Measurements from ENCODE around the gene MYLK. TPM values are rescaled to one million over a fixed set of nuclear protein-coding genes. Genes with fewer than 3 reads are reported as not detected.

MYLK gene
- polyA plus RNA-seq, 1 donor (not counting 4 experiments of a cell fraction or from before 2014, with no cell fraction given), result 7.8 TPM

DNA sequence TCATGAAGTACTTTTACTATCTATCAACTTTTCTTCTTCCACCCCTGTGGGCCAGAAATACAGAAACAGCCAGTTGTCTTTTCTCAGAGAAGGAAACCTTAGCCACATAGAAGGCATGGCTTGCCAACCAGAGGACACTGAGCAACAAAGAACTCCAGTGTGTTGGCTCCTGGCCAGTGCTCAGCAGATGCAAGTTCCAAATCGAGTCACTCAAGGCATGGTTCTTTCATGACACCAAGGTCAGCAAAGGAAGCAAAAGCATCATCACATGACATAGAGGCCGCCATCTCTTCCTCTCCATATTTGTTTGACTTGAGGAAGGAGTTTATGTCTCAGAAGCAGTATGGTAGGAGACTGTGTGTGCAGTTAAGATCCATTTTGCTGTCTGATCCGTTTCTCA is 92.2 kb downstream of the MYLK start:
- FAIRE-seq, result no peak
- Histone ChIP-seq H3K9ac (ENCODE audit: control insufficient read depth, extremely low read depth, insufficient read depth, low read length) (no peak overlapping the region), H3K4me3 (ENCODE audit: control insufficient read depth in 2 of 3, extremely low read depth in 1 of 3, insufficient read depth in 2 of 3, low read depth in 1 of 3, low read length in 3 of 3) (no peak overlapping the region), H3K27me3 (ENCODE audit: control insufficient read depth, extremely low read depth, insufficient read depth, low read length) (no peaks in the 10 kb centered on the region), H3K9me1 (ENCODE audit: control insufficient read depth, extremely low read depth, insufficient read depth, low read length) (no peaks in the 10 kb centered on the region), H3K79me2 (ENCODE audit: control insufficient read depth, insufficient read depth, low read length) (no peaks in the 10 kb centered on the region), H4K20me1 (ENCODE audit: control insufficient read depth, extremely low read depth, insufficient read depth, low read length) (no peaks in the 10 kb centered on the region), H3K27ac (ENCODE audit: control insufficient read depth, insufficient read depth, low read length) (no peak overlapping the region), H3K36me3 (ENCODE audit: control insufficient read depth in 2 of 2, extremely low read depth in 1 of 2, insufficient read depth in 2 of 2, low read length in 2 of 2) (no peaks in the 10 kb centered on the region), H3K4me1 (ENCODE audit: control insufficient read depth, extremely low read depth, insufficient read depth, low read length) (peaks cover 19% of the 10 kb centered on the region), H2AFZ (ENCODE audit: control insufficient read depth, low read length) (no peak overlapping the region), H3K9me3 (ENCODE audit: control insufficient read depth, low read depth, low read length) (no peaks in the 10 kb centered on the region), H3K4me2 (ENCODE audit: control insufficient read depth, extremely low read depth, insufficient read depth, low read depth, low read length) (no peak overlapping the region)
- TF ChIP-seq EZH2 (IDR thresholded peaks at IDR 0.05; ENCODE audit: low read length) (no peak), CTCF (optimal IDR thresholded peaks at IDR 0.05 in 1 of 3, IDR thresholded peaks at IDR 0.05 in 1 of 3, conservative IDR thresholded peaks at IDR 0.05 in 1 of 3; ENCODE audit: extremely low read depth in 1 of 3, insufficient read depth in 2 of 3, low read length in 3 of 3) (no peak)
- dilution Hi-C loops (cut with MboI; ENCODE audit: extremely low pct_ligation_motif_present, low sequenced_read_pairs), result no loop called here
- DNase-seq (ENCODE audit: low read depth, low spot score), result no peak

DNA sequence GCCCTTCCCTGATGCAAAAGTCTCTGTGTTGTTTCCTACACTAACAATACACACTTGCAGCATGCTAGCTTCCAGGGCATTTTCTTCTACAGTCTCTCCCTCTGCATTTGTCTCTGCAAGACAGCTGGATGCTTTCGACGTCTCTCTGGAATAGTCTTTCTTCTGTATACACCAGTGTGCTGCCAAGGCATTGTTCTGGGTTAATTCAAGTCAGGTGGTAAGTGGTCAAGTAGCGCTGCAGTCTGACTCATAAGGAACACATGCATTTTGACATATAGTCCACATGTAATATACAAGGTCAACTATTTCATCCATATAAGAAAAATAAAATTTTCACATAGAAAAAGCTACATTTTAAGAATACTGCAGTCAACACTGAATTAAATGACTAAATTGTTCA is 92.7 kb downstream of the MYLK start:
- dilution Hi-C loops (cut with MboI; ENCODE audit: extremely low pct_ligation_motif_present, low sequenced_read_pairs), result no loop called here
- FAIRE-seq (peak; percentile 36), DNase-seq (ENCODE audit: low read depth, low spot score) (no peak)

More for the DNA sequence above, 92.7 kb downstream of the MYLK start:
- Histone ChIP-seq H4K20me1 (ENCODE audit: control insufficient read depth, extremely low read depth, insufficient read depth, low read length) (no peaks in the 10 kb centered on the region), H3K4me2 (ENCODE audit: control insufficient read depth, extremely low read depth, insufficient read depth, low read depth, low read length) (no peak overlapping the region), H3K79me2 (ENCODE audit: control insufficient read depth, insufficient read depth, low read length) (no peaks in the 10 kb centered on the region), H3K27me3 (ENCODE audit: control insufficient read depth, extremely low read depth, insufficient read depth, low read length) (no peaks in the 10 kb centered on the region), H2AFZ (ENCODE audit: control insufficient read depth, low read length) (no peak overlapping the region), H3K9ac (ENCODE audit: control insufficient read depth, extremely low read depth, insufficient read depth, low read length) (no peak overlapping the region), H3K4me1 (ENCODE audit: control insufficient read depth, extremely low read depth, insufficient read depth, low read length) (peaks cover 19% of the 10 kb centered on the region), H3K4me3 (ENCODE audit: control insufficient read depth in 2 of 3, extremely low read depth in 1 of 3, insufficient read depth in 2 of 3, low read depth in 1 of 3, low read length in 3 of 3) (no peak overlapping the region), H3K36me3 (ENCODE audit: control insufficient read depth in 2 of 2, extremely low read depth in 1 of 2, insufficient read depth in 2 of 2, low read length in 2 of 2) (no peaks in the 10 kb centered on the region), H3K27ac (ENCODE audit: control insufficient read depth, insufficient read depth, low read length) (no peak overlapping the region), H3K9me1 (ENCODE audit: control insufficient read depth, extremely low read depth, insufficient read depth, low read length) (no peaks in the 10 kb centered on the region), H3K9me3 (ENCODE audit: control insufficient read depth, low read depth, low read length) (no peaks in the 10 kb centered on the region)
- TF ChIP-seq CTCF (optimal IDR thresholded peaks at IDR 0.05 in 1 of 3, IDR thresholded peaks at IDR 0.05 in 1 of 3, conservative IDR thresholded peaks at IDR 0.05 in 1 of 3; ENCODE audit: extremely low read depth in 1 of 3, insufficient read depth in 2 of 3, low read length in 3 of 3), result no peak
- TF ChIP-seq EZH2 (IDR thresholded peaks at IDR 0.05; ENCODE audit: low read length), result no peak

Measured in keratinocyte (primary cell).